Peyer's patch (tissue), 4 donors: ENCODE measurements around the gene NRXN3.

ENCODE experiments used
- CTCF ChIP-seq, 6 experiments: fragments of 450-650 bp in 4 of 6; fragments of 200-600 bp in 2 of 6; sonication (generic) in 1 of 6; IDR thresholded peaks; one replicate each; pipeline ENCODE4 v1.5.1; 2017 to 2019; ENCODE audit warnings: antibody characterized with exemption in 6 of 6, mild to moderate bottlenecking in 3 of 6, moderate library complexity in 1 of 6
- POLR2A ChIP-seq, 2 donors: fragments of 450-650 bp; IDR thresholded peaks; one replicate each; pipeline ENCODE4 v1.5.1; 2017; ENCODE audit warnings: antibody characterized with exemption in 2 of 2, mild to moderate bottlenecking in 2 of 2, moderate library complexity in 2 of 2

GRCh38 chr14:79745046-79745445 is 1574.9 kb downstream of the NRXN3 start:
- TF ChIP-seq CTCF (IDR thresholded peaks at IDR 0.05) (no peak), POLR2A (IDR thresholded peaks at IDR 0.05) (no peak)
